HG02938 (cell line): Measurements from ENCODE around the gene LAYN.

Source experiments
- ATAC-seq: cut with Tn5 transposase; IDR thresholded peaks from one replicate; pipeline ENCODE4 v1.9.1; 2021; ENCODE audit warnings: mild to moderate bottlenecking, moderate library complexity; ENCODE audit not compliant: unreplicated experiment

Gene LAYN

GRCh38 chr11:111560800-111561199 is 20.3 kb downstream of the LAYN start:
- ATAC-seq: no peak

DNA sequence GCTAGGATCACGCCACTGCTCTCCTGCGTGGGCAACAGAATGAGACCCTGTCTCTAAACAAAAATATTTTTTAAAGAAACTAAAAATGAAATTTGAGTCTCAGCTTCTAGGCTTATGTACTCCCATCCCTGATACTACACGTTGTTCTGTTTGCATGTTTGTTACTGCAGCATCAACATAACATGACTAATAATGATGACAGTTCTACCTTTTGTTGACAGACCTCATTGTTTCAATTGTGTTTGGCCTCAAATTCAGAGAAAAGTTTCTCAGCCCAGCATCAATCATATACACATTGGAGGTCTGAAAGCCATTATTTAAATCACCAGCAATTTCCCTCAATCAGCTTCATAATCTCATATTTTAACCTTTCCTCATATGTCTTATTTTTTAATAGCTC is 20.8 kb downstream of the LAYN start:
- ATAC-seq: no peak

GRCh38 chr11:111561791-111562325 is 21.3 kb downstream of the LAYN start:
- ATAC-seq: no peak

DNA sequence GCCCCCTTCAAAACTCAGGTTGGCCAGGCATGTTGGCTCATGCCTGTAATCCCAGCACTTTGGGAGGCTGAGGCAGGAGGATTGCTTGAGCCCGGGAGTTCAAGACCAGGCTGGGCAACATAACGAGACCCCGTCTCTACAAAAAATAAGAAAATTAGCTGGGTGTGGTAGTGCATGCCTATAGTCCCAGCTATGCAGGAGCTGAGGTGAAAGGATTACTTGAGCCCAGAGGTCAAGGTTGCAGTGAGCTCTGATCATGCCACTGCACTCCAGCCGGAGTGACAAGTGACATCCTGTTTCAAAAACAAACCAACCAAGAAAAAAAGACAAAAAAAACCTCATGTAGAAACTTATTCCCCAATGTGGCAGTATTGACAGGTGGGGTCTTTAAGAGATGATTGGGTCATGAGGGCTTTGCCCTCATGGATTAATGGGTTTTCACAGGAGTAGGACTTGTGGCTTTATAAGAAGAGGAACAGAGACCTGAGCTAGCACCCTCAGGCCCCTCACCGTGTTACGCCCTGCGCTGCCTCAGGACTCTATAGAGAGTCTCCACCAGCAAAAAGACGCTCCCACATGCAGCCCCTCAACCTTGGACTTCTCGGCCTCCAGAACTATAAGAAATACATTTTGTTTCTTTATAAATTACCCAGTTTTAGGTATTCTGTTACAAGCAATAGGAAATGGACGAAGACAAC is 22.3 kb downstream of the LAYN start:
- no peak for ATAC-seq

DNA sequence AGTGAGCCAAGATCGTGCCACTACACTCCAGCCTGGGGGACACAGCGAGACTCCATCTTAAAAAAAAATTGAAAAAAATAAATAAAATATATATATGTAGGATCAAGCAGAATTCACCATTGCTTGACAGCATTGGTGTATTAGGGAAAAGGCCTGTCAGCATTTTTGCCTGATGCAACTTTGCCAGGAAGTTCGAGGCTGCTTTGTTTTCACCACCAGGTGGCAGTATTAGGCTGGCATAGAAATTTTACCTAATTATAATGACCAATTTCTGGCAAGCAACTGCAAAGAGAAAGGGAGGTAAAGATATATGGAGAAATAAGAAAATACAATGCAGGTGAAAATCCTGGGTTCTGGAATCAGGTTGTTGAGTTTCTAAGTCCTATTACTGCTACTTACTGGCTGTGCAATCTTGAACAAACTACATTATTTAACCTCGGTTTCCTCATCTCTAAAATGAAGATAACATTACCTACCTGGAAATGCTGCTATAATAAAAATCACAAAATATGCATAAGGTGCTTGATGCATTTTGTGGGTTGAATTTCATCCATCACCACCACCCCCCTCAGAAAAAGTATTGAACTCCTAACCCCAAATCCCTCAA is 24.7 kb downstream of the LAYN start:
- no peak for ATAC-seq

GRCh38 chr11:111566324-111566723 is 25.8 kb downstream of the LAYN start:
- no peak for ATAC-seq

GRCh38 chr11:111569476-111569875 is 29.0 kb downstream of the LAYN start:
- no peak for ATAC-seq

DNA sequence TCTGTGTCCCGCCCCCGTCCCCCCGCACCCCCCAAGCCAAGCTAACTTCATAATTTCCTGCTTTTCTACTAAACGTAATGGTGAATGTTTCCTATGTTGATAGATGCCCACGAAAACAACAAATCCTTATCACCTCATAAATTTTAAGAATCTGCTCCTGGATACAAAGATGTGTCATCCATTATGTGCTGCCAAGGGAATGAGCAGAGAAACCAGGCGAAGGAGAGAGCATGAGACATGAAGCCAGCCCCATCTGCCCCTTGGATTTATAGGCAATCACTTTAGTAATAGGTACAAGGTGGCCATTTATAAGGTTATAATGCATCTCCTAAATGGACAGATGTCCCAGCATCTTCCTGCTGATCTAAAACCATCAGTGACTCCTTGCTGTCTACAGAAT is 30.3 kb downstream of the LAYN start:
- no peak for ATAC-seq

DNA sequence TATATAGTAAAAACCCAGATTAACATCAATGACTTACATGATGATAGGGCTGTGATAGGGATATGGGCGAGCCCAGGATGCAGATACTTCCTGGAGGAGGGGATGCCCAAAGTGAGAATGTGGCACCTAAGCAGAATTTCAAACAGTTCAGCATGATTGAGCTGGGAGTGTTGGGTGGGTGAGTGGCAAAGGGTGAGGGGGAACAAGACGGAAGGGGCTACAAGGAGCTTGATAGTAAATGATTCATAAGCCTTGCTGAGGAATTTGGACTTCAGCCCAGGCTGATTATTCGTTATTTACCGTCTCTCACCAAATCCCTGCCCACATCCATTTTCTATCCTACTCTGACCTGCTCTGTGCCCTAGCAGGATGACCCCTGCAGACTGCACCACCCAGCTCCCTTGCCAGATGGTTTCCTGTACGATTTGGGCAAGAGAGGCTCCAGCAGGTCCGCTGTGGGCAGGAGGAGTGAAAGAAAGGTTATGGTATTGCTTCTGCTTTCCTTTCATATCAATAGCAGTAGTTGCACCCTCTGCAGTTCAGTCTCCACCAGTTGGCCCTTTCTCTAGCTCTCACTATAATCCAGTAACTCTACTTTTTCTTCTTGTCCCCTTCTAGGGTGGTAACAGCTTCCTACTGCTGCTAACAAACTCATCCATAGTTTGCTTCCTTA is 31.4 kb downstream of the LAYN start:
- no peak for ATAC-seq

DNA sequence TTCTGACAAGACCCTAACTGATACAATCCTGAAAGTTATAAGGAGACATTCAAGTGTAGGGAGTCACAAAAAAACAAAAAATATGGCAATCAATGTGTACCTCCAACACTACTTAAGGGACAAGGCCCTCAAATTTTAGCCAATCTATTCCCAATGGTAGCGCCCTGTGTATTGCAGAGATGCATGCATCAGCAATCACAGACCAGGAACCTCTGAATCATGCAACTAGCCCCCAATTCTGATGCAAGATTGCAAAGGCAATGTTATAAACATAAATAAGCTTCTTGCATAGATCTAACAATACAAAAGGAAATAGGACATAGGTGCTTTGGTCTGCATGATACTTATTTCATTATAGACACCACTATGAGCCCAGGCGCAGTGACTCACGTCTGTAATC is 32.1 kb downstream of the LAYN start:
- ATAC-seq: no peak

DNA sequence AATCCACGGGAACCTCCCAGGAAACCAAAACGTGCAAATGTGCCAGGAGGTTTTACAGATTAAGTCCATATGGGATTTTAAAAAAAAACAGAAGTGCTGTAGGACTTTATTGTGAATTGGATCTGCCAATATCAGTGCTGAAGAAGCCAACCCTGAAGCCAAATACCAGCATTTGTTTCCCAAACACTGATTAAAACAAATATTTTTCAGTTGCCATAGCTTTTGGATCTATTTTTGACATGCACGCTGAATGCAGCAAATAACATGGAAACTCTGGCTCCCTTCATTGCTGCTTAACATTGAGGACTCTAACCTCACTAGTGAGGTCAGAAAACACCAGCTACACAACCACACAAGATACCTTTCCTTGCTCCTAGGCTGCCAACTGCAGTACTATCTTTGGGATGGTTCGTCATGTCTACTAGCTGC is 33.3 kb downstream of the LAYN start:
- ATAC-seq: no peak

DNA sequence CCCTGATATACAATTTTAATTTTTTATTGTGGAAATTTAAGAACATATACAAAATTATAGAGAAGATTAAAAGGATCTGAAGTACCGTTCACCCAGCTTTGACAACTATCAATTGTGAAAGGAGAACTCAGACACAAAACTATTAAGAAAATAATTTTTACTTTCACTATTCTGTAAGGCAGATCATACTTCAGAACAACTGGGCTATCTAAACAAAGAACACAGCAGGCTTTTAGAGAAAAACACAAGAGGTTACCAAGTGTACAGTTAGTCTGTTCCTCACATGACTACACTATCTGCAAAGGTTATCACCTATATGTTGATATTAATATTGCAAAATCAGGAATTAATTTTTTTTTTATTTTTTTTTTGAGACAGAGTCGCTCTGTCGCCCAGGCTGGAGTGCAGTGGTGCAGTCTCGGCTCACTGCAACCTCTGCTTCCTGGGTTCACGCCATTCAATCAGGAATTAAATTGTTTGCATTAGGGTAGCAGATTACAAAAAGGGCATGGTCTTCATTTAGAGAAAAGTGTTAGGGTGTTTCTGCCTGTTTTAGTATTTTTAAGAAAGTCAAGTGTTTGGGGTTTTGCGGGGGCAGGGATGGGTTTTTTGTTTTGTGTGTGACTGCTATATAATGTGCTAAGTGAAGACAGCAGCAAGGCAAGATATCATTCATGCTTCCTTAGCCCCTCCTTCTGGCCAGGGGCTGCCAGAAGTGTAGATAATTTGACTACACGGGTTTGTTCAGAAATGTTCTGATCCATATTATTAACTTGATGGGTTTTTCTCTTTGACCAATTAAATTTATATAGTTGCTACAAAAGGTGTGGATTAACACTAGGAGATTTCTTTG is 34.1 kb downstream of the LAYN start:
- no peak for ATAC-seq

DNA sequence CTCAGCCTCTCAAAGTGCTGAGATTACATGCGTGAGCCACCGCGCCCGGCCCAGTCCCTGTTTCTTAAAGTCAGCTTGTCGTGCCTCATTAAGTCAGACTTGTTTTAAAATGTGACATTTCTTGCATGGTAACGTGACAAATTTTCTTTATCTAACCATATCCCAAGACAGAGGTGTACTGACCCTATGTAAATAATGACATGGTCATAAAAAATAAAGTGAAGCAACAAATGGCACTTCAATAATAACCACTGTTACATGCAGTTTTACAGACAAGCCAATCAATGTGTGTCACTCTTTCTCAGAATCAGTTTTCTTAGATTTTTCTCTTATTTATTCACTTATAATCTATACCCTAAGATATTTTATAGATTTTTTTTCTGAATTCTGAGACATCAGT is 35.2 kb downstream of the LAYN start:
- no peak for ATAC-seq

DNA sequence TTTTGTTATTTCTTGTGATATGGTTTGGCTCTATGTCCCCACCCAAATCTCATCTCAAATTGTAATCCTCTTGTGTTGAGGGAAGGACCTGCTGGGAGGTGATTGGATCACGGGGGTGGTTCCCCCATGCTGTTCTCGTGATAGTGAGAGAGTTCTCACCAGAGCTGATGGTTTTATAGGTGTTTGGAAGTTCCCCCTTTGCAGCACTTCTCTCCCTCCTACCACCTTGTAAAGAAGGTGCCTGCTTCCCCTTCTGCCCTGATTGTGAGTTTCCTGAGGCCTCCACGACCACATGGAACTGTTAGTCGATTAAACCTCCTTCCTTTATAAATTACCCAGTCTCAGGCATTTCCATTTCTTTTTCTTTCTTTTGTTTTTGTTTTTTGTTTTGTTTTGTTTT is 37.3 kb downstream of the LAYN start:
- no peak for ATAC-seq

GRCh38 chr11:111581341-111581740 is 40.8 kb downstream of the LAYN start:
- ATAC-seq: no peak

GRCh38 chr11:111582163-111582562 is 41.6 kb downstream of the LAYN start:
- no peak for ATAC-seq

GRCh38 chr11:111582881-111583280 is 42.4 kb downstream of the LAYN start:
- ATAC-seq: no peak

GRCh38 chr11:111585371-111585770 is 44.9 kb downstream of the LAYN start:
- ATAC-seq: no peak

DNA sequence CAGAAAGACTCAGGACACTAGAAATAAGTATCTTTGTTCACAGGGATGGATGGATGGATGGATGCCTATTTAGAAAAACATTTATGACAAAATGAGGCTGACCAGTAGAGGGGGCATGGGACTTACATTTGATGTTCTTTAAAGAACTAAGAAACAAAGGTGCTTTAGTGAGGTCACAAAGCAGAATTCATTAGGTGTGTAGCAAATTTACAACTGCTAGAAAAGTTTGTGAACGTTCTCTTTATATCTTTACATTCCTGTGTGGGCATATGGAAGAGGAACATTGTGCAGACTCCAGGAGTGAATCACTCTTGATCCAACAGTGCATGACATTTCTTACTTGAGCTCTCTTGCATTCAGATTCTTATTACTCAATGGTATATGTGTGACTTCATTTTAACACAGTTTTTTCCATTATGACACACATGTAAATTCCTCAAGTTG is 45.9 kb downstream of the LAYN start:
- no peak for ATAC-seq

DNA sequence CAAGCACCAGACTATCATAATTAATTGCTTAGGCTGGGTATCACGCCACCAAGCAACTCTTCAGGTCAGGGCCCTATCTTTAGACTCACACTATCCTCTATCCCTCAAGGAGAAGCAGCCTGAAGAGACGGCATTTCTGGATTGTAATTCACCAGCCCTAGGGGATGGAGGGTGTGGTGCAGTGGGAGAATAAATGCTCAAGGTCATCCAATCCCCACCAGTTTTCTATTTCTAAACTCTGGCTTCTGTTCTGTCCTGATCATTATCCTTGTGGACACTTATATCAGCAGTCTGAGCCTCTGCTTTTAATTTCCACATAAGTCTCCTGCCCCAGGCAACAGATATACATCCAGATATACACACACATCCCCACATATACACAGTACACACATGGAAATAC is 48.6 kb downstream of the LAYN start:
- no peak for ATAC-seq

- no peak for ATAC-seq
These were observed 49.5 kb downstream of the LAYN start for GRCh38 chr11:111589886-111590499.
